ENCODE data around the gene HAUS7.

The HAUS7 gene

GRCh38 chrX:153470411-153471363, at the start of gene HAUS7:
TSS of gene HAUS7 (minus strand) at chrX:153470576. CDS start at chrX:153470557, 19 bp downstream.
- DNase-seq: peak; percentile 93

- no peak for DNase-seq
Measured at GRCh38 chrX:153519569-153520286, 49.4 kb upstream of the HAUS7 start.

GRCh38 chrX:153517946-153518834, 47.8 kb upstream of the HAUS7 start:
- DNase-seq: no peak

GRCh38 chrX:153517423-153517822, 47.0 kb upstream of the HAUS7 start, which contains the start of gene ATP2B3:
TSS of gene ATP2B3 (plus strand) at chrX:153517642. CDS start at chrX:153536248, 18,606 bp downstream.
- DNase-seq: no peak

- no peak for DNase-seq
Measured at GRCh38 chrX:153516073-153516472, 45.7 kb upstream of the HAUS7 start.

GRCh38 chrX:153515435-153515834, 45.1 kb upstream of the HAUS7 start:
- DNase-seq: no peak

- DNase-seq: no peak
Measured at GRCh38 chrX:153514259-153514658, 43.9 kb upstream of the HAUS7 start.

- no peak for DNase-seq
Measured at GRCh38 chrX:153513265-153513664, 42.9 kb upstream of the HAUS7 start.

- no peak for DNase-seq
Measured at GRCh38 chrX:153512501-153512893, 42.1 kb upstream of the HAUS7 start.

GRCh38 chrX:153511784-153512500, 41.6 kb upstream of the HAUS7 start:
- no peak for DNase-seq

GRCh38 chrX:153510383-153510782, 40.0 kb upstream of the HAUS7 start:
- no peak for DNase-seq

- DNase-seq: no peak
Measured at GRCh38 chrX:153509592-153509991, 39.2 kb upstream of the HAUS7 start.

- DNase-seq: peak; percentile 80
Measured at GRCh38 chrX:153507484-153508178, 37.3 kb upstream of the HAUS7 start.

- DNase-seq: no peak
Measured at GRCh38 chrX:153505361-153505760, 35.0 kb upstream of the HAUS7 start.

- DNase-seq: no peak
Measured at GRCh38 chrX:153504445-153505016, 34.2 kb upstream of the HAUS7 start.

- DNase-seq: no peak
Measured at GRCh38 chrX:153502796-153503195, 32.4 kb upstream of the HAUS7 start.

- DNase-seq: no peak
Measured at GRCh38 chrX:153502131-153502530, 31.8 kb upstream of the HAUS7 start.

GRCh38 chrX:153501530-153501929, 31.2 kb upstream of the HAUS7 start:
- peak; percentile 4 for DNase-seq

- no peak for DNase-seq
Measured at GRCh38 chrX:153500676-153501280, 30.4 kb upstream of the HAUS7 start.

GRCh38 chrX:153499876-153500275, 29.5 kb upstream of the HAUS7 start:
- DNase-seq: peak; percentile 66

- no peak for DNase-seq
Measured at GRCh38 chrX:153499341-153499740, 29.0 kb upstream of the HAUS7 start.

Measured in midbrain (tissue), 1 donor.